ENCODE measurements around the gene USP6NL. TPM values are rescaled to one million over a fixed set of nuclear protein-coding genes. Genes with fewer than 3 reads are reported as not detected.

USP6NL gene
- total RNA-seq, 1 experiment from 2014 or later = 24.6 TPM

- H4K20me1 ChIP-seq (ENCODE audit: insufficient read depth) = no peaks in the 10 kb centered on the region
- ChIA-PET RAD21 (ENCODE audit: low non-redundant PET in 1 of 2, low total read pairs in 2 of 2, uncharacterized antibody in 2 of 2, unreplicated experiment in 2 of 2) (no interaction called here), POLR2A (no interaction called here), CTCF (no interaction called here)
- no peaks in the 10 kb centered on the region for H3K9me3 ChIP-seq (ENCODE audit: control insufficient read depth in 1 of 2, insufficient read depth in 1 of 2, low read depth in 1 of 2, low read length in 2 of 2)
- H3K9me2 ChIP-seq (ENCODE audit: insufficient read depth) = no peaks in the 10 kb centered on the region
- DNase-seq (ENCODE audit: low read depth, low spot score) = no peak
- no peaks in the 10 kb centered on the region for H3K79me2 ChIP-seq (ENCODE audit: insufficient read depth, low read length)
- intact Hi-C loops (cut with micrococcal nuclease) = loop anchor here (2.0 kb wide), 1 partner anchor 334 kb away; no protein-coding TSS in a partner anchor
- no peak overlapping the region for H3K4me2 ChIP-seq (ENCODE audit: low read length)
- no TSS peak for BruUV-seq (replicated peaks)
- H3K27me3 ChIP-seq (ENCODE audit: insufficient read depth, low read length) = no peaks in the 10 kb centered on the region
- no peaks in the 10 kb centered on the region for H3K36me3 ChIP-seq (ENCODE audit: control insufficient read depth in 1 of 2, insufficient read depth in 2 of 2, low read length in 2 of 2)
- TF ChIP-seq CEBPB (IDR thresholded peaks at IDR 0.05; ENCODE audit: low read depth) (no peak), SP1 (IDR thresholded peaks at IDR 0.05; ENCODE audit: low read depth) (no peak), TCF7L2 (IDR thresholded peaks at IDR 0.05; ENCODE audit: borderline replicate concordance, extremely low read depth, insufficient read depth, insufficient read length) (no peak), EZH2 (IDR thresholded peaks at IDR 0.05) (no peak), POLR2A (IDR thresholded peaks at IDR 0.05; ENCODE audit: borderline replicate concordance, extremely low read depth, insufficient read depth, insufficient read length) (no peak), CTCF (IDR thresholded peaks at IDR 0.05 in 2 of 3, conservative IDR thresholded peaks at IDR 0.05 in 1 of 3; ENCODE audit: borderline replicate concordance in 1 of 3, insufficient read depth in 1 of 3, low read depth in 2 of 3, low read length in 2 of 3) (no peak), FOSL1 (IDR thresholded peaks at IDR 0.05; ENCODE audit: low read depth) (no peak), CBX3 (IDR thresholded peaks at IDR 0.05; ENCODE audit: low read depth) (no peak), ZBTB33 (IDR thresholded peaks at IDR 0.05; ENCODE audit: extremely low read depth, insufficient replicate concordance, low read length) (no peak), SRF (IDR thresholded peaks at IDR 0.05; ENCODE audit: low read depth) (no peak), MAX (IDR thresholded peaks at IDR 0.05) (no peak)
- no peak for ATAC-seq
- H3K27ac ChIP-seq (ENCODE audit: low read depth, low read length) = no peak overlapping the region
- no peak overlapping the region for H2AFZ ChIP-seq (ENCODE audit: low read depth, low read length, poor library complexity, severe bottlenecking)
- no peaks in the 10 kb centered on the region for H3K4me1 ChIP-seq (ENCODE audit: control insufficient read depth in 1 of 2, insufficient read depth in 2 of 2, low read length in 2 of 2)
- H3K9ac ChIP-seq (ENCODE audit: low read length) = no peak overlapping the region
- no peak overlapping the region for H3K4me3 ChIP-seq (replicated peaks in 1 of 2; ENCODE audit: low read depth in 1 of 2, low read length in 2 of 2)
Measured at GRCh38 chr10:11425296-11425610, 186.2 kb downstream of the USP6NL start.
